SK-N-SH (cell line): ENCODE data around the gene SESN2. TPM values are rescaled to one million over a fixed set of nuclear protein-coding genes. Genes with fewer than 3 reads are reported as not detected.
A peak's percentile ranks its signal among the peaks of the same experiment; 100 is the strongest.

Experiments used
- CTCF ChIA-PET: fragments of 300-600, 350-600 bp; formaldehyde crosslinking; extraction: SDS; loops from one replicate; lab custom pipeline; 2021; lab: Yijun Ruan, JAX
- POLR2A ChIA-PET: fragments of 350-600 bp; sonication (Branson Sonifier 250); formaldehyde crosslinking; extraction: SDS; loops from one replicate; lab custom pipeline; 2020; ENCODE audit warnings: antibody characterized with exemption, inconsistent platforms; lab: Yijun Ruan, JAX
- DNase-seq: peaks from one replicate; pipeline ENCODE4 v3.0.0; 2012
- H2AFZ ChIP-seq: fragments of 200-600 bp; sonication (generic); 2 replicates; pipeline ENCODE4 v1.8.1; 2016; ENCODE audit warnings: antibody characterized with exemption, mild to moderate bottlenecking, low read depth
- H3F3A ChIP-seq: fragments of 200-600 bp; sonication (generic); replicated peaks from 2 replicates; pipeline ENCODE3; 2016; ENCODE audit warnings: antibody characterized with exemption, mild to moderate bottlenecking; ENCODE audit not compliant: insufficient read depth
- H3K27ac ChIP-seq, 2 experiments: fragments of 200-500 bp in 1 of 2; fragments of 200-600 bp in 1 of 2; sonication (Bioruptor generic) in 1 of 2; sonication (generic), shearing (Covaris generic) in 1 of 2; 2 replicates each; pipeline versions ENCODE4 v1.5.1 to v1.6.1; 2014 to 2016; ENCODE audit warnings: low read depth in 2 of 2, inconsistent platforms in 1 of 2, low read length in 1 of 2, mild to moderate bottlenecking in 1 of 2, mixed read lengths in 1 of 2
- H3K27me3 ChIP-seq: fragments of 200-600 bp; sonication (generic), shearing (Covaris generic); 2 replicates; pipeline ENCODE4 v1.6.1; 2016; ENCODE audit warnings: mixed run types; ENCODE audit not compliant: insufficient read depth
- H3K36me3 ChIP-seq, 2 experiments: fragments of 200-500 bp in 1 of 2; fragments of 200-600 bp in 1 of 2; sonication (Bioruptor generic) in 1 of 2; sonication (generic) in 1 of 2; replicated peaks in 1 of 2; 2 replicates each; pipeline versions ENCODE3 to v1.5.1; 2014 to 2016; ENCODE audit warnings: low read length in 1 of 2, mild to moderate bottlenecking in 1 of 2; ENCODE audit not compliant: insufficient read depth in 2 of 2, control insufficient read depth in 1 of 2
- H3K4me1 ChIP-seq, 2 experiments: fragments of 200-500 bp in 1 of 2; fragments of 200-600 bp in 1 of 2; sonication (Bioruptor generic) in 1 of 2; sonication (generic), shearing (Covaris generic) in 1 of 2; 2 replicates each; pipeline versions ENCODE4 v1.5.1 to v1.6.1; 2014 to 2016; ENCODE audit warnings: low read depth in 1 of 2, low read length in 1 of 2, mixed run types in 1 of 2; ENCODE audit not compliant: insufficient read depth in 2 of 2, control insufficient read depth in 1 of 2
- H3K4me2 ChIP-seq: fragments of 200-600 bp; sonication (generic), shearing (Covaris generic); 2 replicates; pipeline ENCODE4 v1.6.1; 2017; ENCODE audit warnings: mixed run types
- H3K4me3 ChIP-seq, 2 experiments: fragments of 200-500 bp in 1 of 2; fragments of 200-600 bp in 1 of 2; sonication (Bioruptor generic) in 1 of 2; sonication (generic), shearing (Covaris generic) in 1 of 2; 2 replicates each; pipeline versions ENCODE4 v1.5.1 to v1.8.1; 2014 to 2016; ENCODE audit warnings: low read depth in 2 of 2, inconsistent platforms in 1 of 2, low read length in 1 of 2, mild to moderate bottlenecking in 1 of 2, mixed read lengths in 1 of 2, moderate library complexity in 1 of 2
- H3K79me2 ChIP-seq: fragments of 200-600 bp; sonication (generic); 2 replicates; pipeline ENCODE4 v1.8.1; 2017; ENCODE audit warnings: mild to moderate bottlenecking; ENCODE audit not compliant: insufficient read depth
- H3K9ac ChIP-seq: fragments of 200-600 bp; sonication (generic); 2 replicates; pipeline ENCODE4 v1.6.1; 2017; ENCODE audit warnings: mixed run types
- H3K9me2 ChIP-seq: fragments of 200-600 bp; sonication (generic); 2 replicates; pipeline ENCODE4 v1.6.1; 2017; ENCODE audit warnings: mixed run types
- H3K9me3 ChIP-seq: fragments of 200-600 bp; sonication (generic); 2 replicates; pipeline ENCODE4 v1.6.1; 2017; ENCODE audit warnings: mixed run types, mild to moderate bottlenecking, moderate library complexity
- H4K20me1 ChIP-seq: fragments of 200-600 bp; sonication (generic); 2 replicates; pipeline ENCODE4 v1.6.1; 2017; ENCODE audit warnings: mild to moderate bottlenecking, mixed run types; ENCODE audit not compliant: insufficient read depth
- CHD2 ChIP-seq: fragments of 150-350 bp; IDR thresholded peaks from 2 replicates; pipeline ENCODE4 v1.6.1; 2018; ENCODE audit warnings: low read length; ENCODE audit not compliant: partially characterized antibody
- ELF1 ChIP-seq: IDR thresholded peaks from 2 replicates; pipeline ENCODE4 v1.4.0; 2012
- GABPA ChIP-seq: IDR thresholded peaks from 2 replicates; pipeline ENCODE4 v1.4.0; 2012; ENCODE audit warnings: low read depth, mild to moderate bottlenecking
- GATA2 ChIP-seq: sonication (generic); formaldehyde crosslinking; IDR thresholded peaks from 2 replicates; pipeline ENCODE4 v1.5.0; 2020; ENCODE audit warnings: mild to moderate bottlenecking, missing genetic modification reagents
- IRF3 ChIP-seq: fragments of 150-350 bp; IDR thresholded peaks from 2 replicates; pipeline ENCODE4 v1.6.1; 2016; ENCODE audit warnings: mild to moderate bottlenecking, low read depth, low read length
- MAX ChIP-seq: IDR thresholded peaks from 2 replicates; pipeline ENCODE4 v1.4.0; 2012; ENCODE audit warnings: low read depth
- MEF2A ChIP-seq: IDR thresholded peaks from 2 replicates; pipeline ENCODE4 v1.4.0; 2012; ENCODE audit warnings: low read depth, borderline replicate concordance
- NFIC ChIP-seq: IDR thresholded peaks from 2 replicates; pipeline ENCODE4 v1.4.0; 2012; ENCODE audit warnings: borderline replicate concordance
- NRF1 ChIP-seq: IDR thresholded peaks from 2 replicates; pipeline ENCODE4 v1.6.1; 2012; ENCODE audit warnings: low read depth, mild to moderate bottlenecking, low read length
- POLR2AphosphoS5 ChIP-seq: IDR thresholded peaks from 2 replicates; pipeline ENCODE4 v1.6.1; 2012; ENCODE audit warnings: low read depth, low read length
- RAD21 ChIP-seq: IDR thresholded peaks from 2 replicates; pipeline ENCODE4 v1.6.1; 2012; ENCODE audit warnings: mild to moderate bottlenecking, low read length
- RCOR1 ChIP-seq: fragments of 150-350 bp; IDR thresholded peaks from 2 replicates; pipeline ENCODE4 v1.6.1; 2017; ENCODE audit warnings: antibody characterized with exemption, low read length
- RFX5 ChIP-seq: IDR thresholded peaks from 2 replicates; pipeline ENCODE4 v1.6.1; 2012; ENCODE audit warnings: mild to moderate bottlenecking, improper control_type of control experiment, low read length
- SIN3A ChIP-seq: IDR thresholded peaks from 2 replicates; pipeline ENCODE4 v1.6.1; 2012; ENCODE audit warnings: low read depth, mild to moderate bottlenecking, low read length, moderate library complexity, borderline replicate concordance
- TCF12 ChIP-seq: IDR thresholded peaks from 2 replicates; pipeline ENCODE4 v1.4.0; 2012
- TEAD4 ChIP-seq: IDR thresholded peaks from 2 replicates; pipeline ENCODE4 v1.4.0; 2012; ENCODE audit warnings: mild to moderate bottlenecking, borderline replicate concordance; ENCODE audit not compliant: insufficient read depth
- ZBTB33 ChIP-seq: IDR thresholded peaks from 2 replicates; pipeline ENCODE4 v1.4.0; 2012; ENCODE audit warnings: low read depth, borderline replicate concordance
- WGBS: methylation state at CpG from one replicate; pipeline ENCODE4 v1.1.6; 2017; ENCODE audit warnings: low lambda C conversion rate; 5-methylcytosine and 5-hydroxymethylcytosine counted together
- polyA plus RNA-seq, 3 experiments: library from polyadenylated mRNA; depleted of rRNA; stranded (reverse); fragments of >200 nt; gene quantifications; 2 replicates each; pipeline ENCODE4 v1.2.3, GENCODE V29; 2012

SESN2 gene
- polyA plus RNA-seq, 1 of the 3 experiments (the other 2 are of a cell fraction) = 14.1 TPM

- H3F3A ChIP-seq = peaks cover 22% of the 10 kb centered on the region
- POLR2A ChIA-PET = no interaction called here
- TF ChIP-seq CHD2 = no peak
- TF ChIP-seq POLR2AphosphoS5 = no peak
- TF ChIP-seq RAD21 = no peak
- no peak for TF ChIP-seq RFX5
- no peak for TF ChIP-seq GATA2 (CRISPR knock-in tag)
- no peak for TF ChIP-seq TEAD4
- no peak for TF ChIP-seq NRF1
- no peak for TF ChIP-seq RCOR1
- TF ChIP-seq GABPA = no peak
- TF ChIP-seq MAX = no peak
- TF ChIP-seq MEF2A = no peak
- no peak for TF ChIP-seq ELF1
- no peak for TF ChIP-seq TCF12
- no peak for TF ChIP-seq IRF3
- no peaks in the 10 kb centered on the region; the same call in 1 of the 2 replicates for H3K79me2 ChIP-seq
- 92% methylated on average over 1 of the region's 1 CpG for WGBS
- H3K4me3 ChIP-seq = no peak overlapping the region
- no peaks in the 10 kb centered on the region for H4K20me1 ChIP-seq
- H2AFZ ChIP-seq = no peak overlapping the region
- no peaks in the 10 kb centered on the region for H3K9me2 ChIP-seq
- no peak for DNase-seq
- H3K4me2 ChIP-seq = no peak overlapping the region
- peaks cover 49 to 62% of the 10 kb centered on the region in 2 experiments for H3K36me3 ChIP-seq
- H3K27ac ChIP-seq = no peak overlapping the region
- CTCF ChIA-PET = interaction anchor here (0.7 to 3.7 kb wide), 21 partner anchors 8 to 353 kb away, joined by 3 to 59 read pairs (median 4); partner anchors contain the start of gene EYA3
- no peak overlapping the region for H3K9ac ChIP-seq
- H3K27me3 ChIP-seq = no peaks in the 10 kb centered on the region
- no peaks in the 10 kb centered on the region for H3K9me3 ChIP-seq
- H3K4me1 ChIP-seq = no peaks in the 10 kb centered on the region
These were observed 49.6 kb upstream of the SESN2 start for GRCh38 chr1:28209700-28210099.

GRCh38 chr1:28213315-28213714 is 46.0 kb upstream of the SESN2 start:
- TF ChIP-seq TCF12 (no peak), ZBTB33 (no peak), IRF3 (no peak), SIN3A (no peak), POLR2AphosphoS5 (no peak), ELF1 (no peak), CHD2 (no peak), NFIC (no peak)
- Histone ChIP-seq H3K79me2 (peaks cover 6% of the 10 kb centered on the region), H3F3A (peaks cover 21% of the 10 kb centered on the region), H3K27ac (peak overlapping the region in 1 of 2 experiments; percentile 10; a peak in 1 of 4 replicates), H3K27me3 (no peaks in the 10 kb centered on the region), H3K4me2 (no peak overlapping the region), H4K20me1 (no peaks in the 10 kb centered on the region), H2AFZ (no peak overlapping the region), H3K36me3 (peaks cover 44 to 47% of the 10 kb centered on the region in 2 experiments), H3K9me2 (no peaks in the 10 kb centered on the region), H3K9me3 (no peaks in the 10 kb centered on the region), H3K4me1 (no peaks in the 10 kb centered on the region), H3K9ac (no peak overlapping the region), H3K4me3 (no peak overlapping the region)
- ChIA-PET POLR2A (interaction anchor here (0.6 to 0.8 kb wide), 2 partner anchors 47 to 560 kb away, joined by 3 read pairs; no protein-coding TSS in a partner anchor), CTCF (interaction anchor here (0.6 to 3.8 kb wide), 5 partner anchors 66 to 1938 kb away, joined by 3 to 20 read pairs (median 3); no protein-coding TSS in a partner anchor)
- DNase-seq = no peak
- 65% methylated on average over 2 of the region's 2 CpGs for WGBS
